DND-41 (cell line): ENCODE data around the gene ATXN1.

ENCODE experiments used
- CTCF ChIP-seq: IDR thresholded peaks from 2 replicates; pipeline ENCODE4 v1.5.1; 2012; ENCODE audit warnings: borderline replicate concordance, low read length, moderate library complexity, mild to moderate bottlenecking; ENCODE audit not compliant: poor library complexity, severe bottlenecking; ENCODE audit errors: extremely low read depth
- EZH2 ChIP-seq: IDR thresholded peaks from 3 replicates; pipeline ENCODE4 v1.6.1; 2012; ENCODE audit warnings: borderline replicate concordance, low read depth, mild to moderate bottlenecking, moderate library complexity, low read length, inconsistent platforms; ENCODE audit not compliant: severe bottlenecking

GRCh38 chr6:16518265-16518664 lies 243.0 kb downstream of the ATXN1 start:
- TF ChIP-seq CTCF (no peak), EZH2 (no peak)
